T follicular helper cell (primary cell): ENCODE results near the gene DNAJB8.

Source experiments
- DNase-seq: peaks from one replicate; pipeline ENCODE4 v3.0.0-alpha.2; 2020; ENCODE audit warnings: low read depth
- total RNA-seq, 2 experiments: gene quantifications; one replicate each; lab custom pipeline; 2026; lab: John Stamatoyannopoulos, UW

DNAJB8 gene
- total RNA-seq: 0 reads per million in 2 experiments

DNA sequence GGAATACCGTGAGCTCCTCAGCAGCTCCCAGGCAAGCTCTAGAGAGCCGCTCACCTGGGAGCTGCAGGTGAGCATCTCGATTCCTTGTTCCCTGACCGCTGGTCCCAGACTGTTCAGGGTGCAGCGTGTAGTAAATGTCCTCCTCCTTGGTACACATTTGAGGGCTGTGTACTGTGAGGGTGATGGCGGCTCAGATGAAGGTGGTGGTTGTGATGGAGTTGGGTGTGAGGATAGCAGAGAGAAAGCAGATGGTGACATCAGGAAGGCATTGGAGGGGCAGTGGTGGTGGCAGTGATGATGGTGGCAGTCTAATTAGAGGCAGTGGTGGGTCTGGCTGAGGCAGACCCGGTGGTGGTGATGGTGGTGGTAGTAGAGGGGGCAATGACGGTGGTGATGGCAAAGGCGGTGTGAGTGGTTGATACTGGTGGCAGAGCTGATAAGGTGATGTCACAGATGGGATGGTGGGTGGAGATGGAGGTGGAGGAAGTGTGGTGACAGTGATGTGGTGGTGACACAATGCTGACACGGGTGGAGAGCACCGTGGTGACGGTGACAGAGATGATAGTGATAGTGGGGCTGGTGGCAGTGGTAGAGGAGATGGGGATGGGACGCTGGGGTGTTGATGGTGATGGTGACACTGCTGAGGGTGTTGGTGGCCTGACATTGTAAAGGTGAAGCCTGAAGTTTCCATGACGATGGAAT is at the start of gene DNAJB8:
Gene DNAJB8, minus strand, starts transcription at position 51 of the 702 bp plus-strand sequence. CDS start 3,645 bp downstream, outside the sequence.
- DNase-seq: no peak

- no peak for DNase-seq
These were observed 49.3 kb upstream of the DNAJB8 start for GRCh38 chr3:128515967-128516366.

DNA sequence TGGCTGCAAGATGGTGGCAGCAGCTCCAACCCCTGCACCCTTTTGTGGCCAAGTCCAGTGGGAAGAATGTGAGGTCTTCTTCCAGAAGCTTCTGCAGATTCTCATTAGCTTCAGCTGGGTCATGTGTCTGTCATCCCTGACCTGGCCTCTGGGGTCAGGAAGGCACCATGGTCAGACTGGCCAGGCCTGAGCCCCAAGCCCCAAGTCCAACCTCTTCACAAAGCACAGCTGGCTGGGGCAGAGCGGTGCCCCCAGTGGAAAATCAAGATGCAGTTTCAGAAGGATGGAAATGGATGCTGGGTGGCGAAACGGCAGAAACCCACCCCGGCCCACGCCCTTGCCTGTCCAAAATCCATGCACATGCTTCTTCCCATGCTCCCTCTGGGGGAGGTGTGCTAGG is 42.2 kb upstream of the DNAJB8 start:
- no peak for DNase-seq

DNA sequence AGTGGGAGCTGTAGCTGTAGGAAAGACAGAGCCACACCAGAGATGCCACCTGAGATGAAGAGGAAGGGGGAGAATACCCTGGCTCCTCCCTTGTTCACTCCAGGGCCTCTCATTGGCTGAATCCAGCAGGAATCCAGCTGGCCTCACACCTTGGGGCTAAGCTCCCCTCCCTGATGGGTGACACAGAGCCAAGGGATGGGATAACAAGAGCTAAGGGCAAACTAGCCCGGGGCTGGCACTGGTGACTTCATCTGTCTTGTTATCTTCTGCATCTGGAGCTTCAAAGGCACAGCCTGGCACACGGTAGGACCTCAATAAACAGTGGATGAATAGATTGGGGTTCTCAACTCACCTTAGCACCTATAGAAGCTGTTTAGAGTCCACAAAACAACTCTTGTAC is 40.1 kb upstream of the DNAJB8 start:
- no peak for DNase-seq

- no peak for DNase-seq
These were observed 39.1 kb upstream of the DNAJB8 start for GRCh38 chr3:128505771-128506170.

- no peak for DNase-seq
These were observed 38.5 kb upstream of the DNAJB8 start for GRCh38 chr3:128504963-128505730.

GRCh38 chr3:128504533-128504915 is 37.8 kb upstream of the DNAJB8 start:
- no peak for DNase-seq

- no peak for DNase-seq
These were observed 37.3 kb upstream of the DNAJB8 start for GRCh38 chr3:128503751-128504532.

DNA sequence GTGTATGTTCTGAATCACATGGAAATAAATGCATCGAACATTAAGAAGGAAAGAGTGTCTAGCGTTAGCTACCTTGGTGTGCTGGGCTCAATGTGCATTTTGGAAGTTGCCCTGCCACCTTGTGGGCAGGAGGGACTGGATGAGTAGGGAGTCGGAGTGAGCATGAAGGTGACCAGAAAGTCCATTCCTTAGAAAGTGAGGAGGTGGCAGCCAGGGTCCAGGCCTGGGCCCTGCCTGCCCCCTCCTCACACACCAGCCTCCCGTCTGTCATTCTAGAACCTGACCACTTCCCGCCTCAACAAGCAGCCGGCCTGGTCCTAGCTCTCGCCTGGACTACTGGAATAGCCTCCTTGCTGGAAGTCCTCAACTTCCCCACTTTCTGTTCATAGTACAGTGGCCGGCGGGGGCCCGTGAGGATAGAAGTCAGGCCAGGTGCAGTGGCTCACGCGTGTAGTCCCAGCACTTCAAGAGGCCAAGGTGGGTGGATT is 36.5 kb upstream of the DNAJB8 start:
- DNase-seq: no peak

DNA sequence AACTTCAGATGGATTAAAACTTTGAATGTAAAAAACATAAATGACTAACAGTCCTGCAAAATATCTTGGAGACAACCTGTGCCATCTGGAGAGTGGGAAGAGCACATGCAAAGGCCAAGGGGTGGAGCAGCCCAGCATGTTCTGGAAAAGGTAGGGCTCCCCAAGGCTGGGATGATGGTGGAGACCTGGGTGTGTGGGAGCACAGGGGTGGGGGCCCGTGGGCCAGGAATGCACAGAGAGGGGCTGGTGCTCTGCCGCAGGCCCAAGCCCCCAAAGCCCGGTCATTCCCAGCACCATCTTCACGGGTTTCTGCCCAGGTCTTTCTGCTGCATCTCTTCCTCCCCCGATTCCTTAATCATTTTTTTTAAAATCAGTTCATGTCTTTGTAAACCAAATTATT is 36.0 kb upstream of the DNAJB8 start:
- DNase-seq: no peak

DNA sequence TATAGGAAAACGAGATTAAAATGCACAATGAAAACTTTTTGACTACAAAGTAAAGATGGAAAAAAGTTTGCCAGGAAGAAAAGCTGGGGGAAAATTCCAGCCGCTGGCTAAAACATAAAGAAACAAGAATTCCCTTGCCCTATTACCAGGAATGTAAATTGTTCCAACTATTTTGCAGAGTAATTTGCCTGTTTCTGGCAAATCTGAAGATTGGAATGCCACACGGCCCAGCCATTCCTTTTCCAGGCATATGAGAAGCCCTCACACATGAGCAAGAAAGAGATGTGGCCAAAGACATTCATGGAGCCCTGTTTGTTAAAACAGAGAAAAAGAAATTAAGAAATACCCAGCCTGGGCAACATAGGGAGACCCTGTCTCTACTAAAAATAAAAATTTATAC is 34.7 kb upstream of the DNAJB8 start:
- no peak for DNase-seq

GRCh38 chr3:128500556-128500955 is 33.9 kb upstream of the DNAJB8 start:
- no peak for DNase-seq

- no peak for DNase-seq
These were observed 33.1 kb upstream of the DNAJB8 start for GRCh38 chr3:128499724-128500275.

- DNase-seq: no peak
These were observed 32.3 kb upstream of the DNAJB8 start for GRCh38 chr3:128498901-128499530.

DNA sequence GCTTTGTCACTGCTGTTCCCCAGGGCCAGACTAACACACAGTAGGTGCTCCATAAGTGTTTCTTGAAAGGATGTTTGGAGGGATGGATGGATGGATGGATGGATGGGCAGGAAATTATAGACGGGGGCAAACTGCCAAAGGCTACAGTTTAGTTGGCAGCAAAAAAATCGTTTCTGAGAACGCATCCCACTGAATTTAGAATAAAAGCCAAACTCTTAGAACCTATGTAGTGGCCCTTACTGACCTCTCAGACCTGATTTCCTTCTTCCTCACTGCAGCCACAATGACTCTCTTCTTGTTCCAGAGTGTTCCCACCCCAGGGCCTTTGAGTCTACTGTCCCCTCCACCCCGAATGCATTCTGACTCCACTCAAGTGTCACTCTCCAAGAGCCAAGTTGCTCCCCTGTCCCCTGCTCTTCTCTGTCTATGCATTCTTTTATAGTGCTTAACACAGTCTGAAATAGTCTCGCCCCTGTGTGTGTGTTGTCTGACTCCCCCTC is 31.5 kb upstream of the DNAJB8 start:
- DNase-seq: no peak

GRCh38 chr3:128497305-128498126 is 30.8 kb upstream of the DNAJB8 start:
- peak; percentile 50 for DNase-seq

- no peak for DNase-seq
These were observed 30.1 kb upstream of the DNAJB8 start for GRCh38 chr3:128496602-128497304.

DNA sequence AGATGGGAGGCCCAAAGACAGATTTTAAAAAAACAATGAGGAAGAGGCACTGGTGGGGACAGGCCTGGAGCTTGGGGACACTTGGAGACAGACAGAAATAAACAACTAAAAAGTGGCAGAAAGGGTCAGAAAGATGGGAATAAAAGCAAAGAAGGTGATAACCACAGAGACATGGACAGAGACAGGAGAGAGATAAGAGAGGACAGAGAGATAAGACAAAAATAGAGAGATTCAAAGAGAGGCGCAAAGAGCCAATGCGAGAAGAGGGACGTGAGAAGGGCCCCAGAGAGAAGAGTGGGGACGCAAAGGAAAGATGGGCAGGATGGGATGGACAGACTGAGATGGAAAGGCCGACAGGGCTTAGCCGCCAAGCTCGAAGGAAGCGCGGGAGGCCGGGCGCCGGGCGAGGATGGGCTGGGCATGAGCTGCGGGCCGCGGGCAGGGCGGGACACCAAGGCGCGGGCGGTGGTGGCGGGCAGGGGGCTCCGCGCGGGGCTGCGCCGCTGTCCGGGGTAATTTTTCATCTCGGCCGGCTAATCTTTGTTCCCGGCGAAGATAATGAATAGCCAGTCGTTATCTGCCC is 29.4 kb upstream of the DNAJB8 start:
- no peak for DNase-seq

DNA sequence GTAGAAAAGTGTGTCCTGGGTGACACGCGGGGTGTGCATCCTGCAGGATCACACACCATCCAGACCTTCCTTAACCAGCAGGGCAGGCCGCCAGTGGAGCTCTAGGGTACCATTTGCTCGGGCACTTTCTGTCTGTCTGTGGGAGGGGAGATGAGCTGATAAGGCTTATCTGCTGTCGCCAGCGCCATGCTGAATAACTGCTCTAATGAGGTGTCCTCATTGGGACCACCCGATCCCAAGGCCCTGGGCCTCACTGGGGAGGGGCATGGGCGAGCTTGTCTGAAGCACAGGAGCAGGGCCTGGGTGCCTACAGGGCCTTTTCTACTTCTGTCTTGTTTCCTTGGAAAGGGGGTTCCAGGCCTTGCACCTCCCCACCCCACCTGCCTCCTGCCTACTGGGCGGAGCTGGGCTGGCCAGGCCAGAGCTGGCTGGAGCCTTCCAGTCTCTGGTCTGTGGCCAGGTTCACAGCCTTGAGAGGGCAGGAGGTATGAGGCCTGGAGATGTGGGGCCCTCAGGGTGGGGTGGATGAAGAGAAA is 28.8 kb upstream of the DNAJB8 start:
- DNase-seq: no peak

DNA sequence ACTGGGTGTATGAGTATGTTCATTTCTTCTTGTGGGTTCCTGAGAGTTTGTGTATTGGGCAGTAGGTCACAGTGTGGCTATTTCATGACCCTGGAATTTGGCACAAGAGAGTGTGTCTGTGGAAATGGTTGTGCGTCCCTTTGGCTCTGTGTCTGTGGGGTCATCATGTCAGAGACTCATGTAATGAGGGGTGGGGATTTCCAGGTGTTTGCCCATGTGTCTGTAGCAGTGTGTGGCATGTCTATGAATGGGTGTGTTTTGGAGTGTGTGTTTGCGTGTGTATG is 27.6 kb upstream of the DNAJB8 start:
- DNase-seq: no peak
